Astrocyte (in vitro differentiated cells and primary cell): ENCODE results near the gene ABHD5.

ENCODE experiments used
- CTCF ChIP-seq: IDR thresholded peaks from 2 replicates; pipeline ENCODE4 v1.5.1; 2011; ENCODE audit warnings: low read depth, mild to moderate bottlenecking, inconsistent platforms, low read length, moderate library complexity; ENCODE audit not compliant: insufficient read depth
- EZH2 ChIP-seq: IDR thresholded peaks from 2 replicates; pipeline ENCODE4 v1.6.1; 2012; ENCODE audit warnings: mild to moderate bottlenecking, low read length, inconsistent platforms; ENCODE audit not compliant: insufficient read depth

- TF ChIP-seq CTCF (no peak), EZH2 (no peak)
Observed at GRCh38 chr3:43782541-43782940, 91.8 kb downstream of the ABHD5 start.
